ENCODE results near the gene GLB1L3. TPM values are rescaled to one million over a fixed set of nuclear protein-coding genes. Genes with fewer than 3 reads are reported as not detected.

The GLB1L3 gene
- total RNA-seq, 1 donor from 2014 or later: 16.5 TPM

GRCh38 chr11:134349802-134350355, 73.7 kb downstream of the GLB1L3 start:
- peaks cover 4% of the 10 kb centered on the region for H3K36me3 Mint-ChIP-seq (ENCODE audit: low read depth, unreplicated experiment)
- H3K27ac Mint-ChIP-seq (ENCODE audit: unreplicated experiment): no peak overlapping the region
- no peaks in the 10 kb centered on the region for H3K9me3 Mint-ChIP-seq (ENCODE audit: unreplicated experiment)
- peaks cover 5% of the 10 kb centered on the region for H3K27me3 Mint-ChIP-seq (ENCODE audit: unreplicated experiment)
- no peak for DNase-seq (ENCODE audit: low spot score)
- H3K4me1 Mint-ChIP-seq (ENCODE audit: unreplicated experiment): peaks cover 3% of the 10 kb centered on the region
- H3K4me3 Mint-ChIP-seq (ENCODE audit: unreplicated experiment): no peak overlapping the region
- no peak for TF ChIP-seq CTCF (IDR thresholded peaks at IDR 0.05; ENCODE audit: unreplicated experiment)

- Mint-ChIP-seq H3K27ac (ENCODE audit: unreplicated experiment) (peak overlapping the region; percentile 1), H3K4me1 (ENCODE audit: unreplicated experiment) (peaks cover 3% of the 10 kb centered on the region), H3K36me3 (ENCODE audit: low read depth, unreplicated experiment) (peaks cover 4% of the 10 kb centered on the region), H3K27me3 (ENCODE audit: unreplicated experiment) (peaks cover 4% of the 10 kb centered on the region), H3K4me3 (ENCODE audit: unreplicated experiment) (no peak overlapping the region), H3K9me3 (ENCODE audit: unreplicated experiment) (no peaks in the 10 kb centered on the region)
- TF ChIP-seq CTCF (IDR thresholded peaks at IDR 0.05; ENCODE audit: unreplicated experiment): no peak
- no peak for DNase-seq (ENCODE audit: low spot score)
Measured at GRCh38 chr11:134350381-134350780, 74.2 kb downstream of the GLB1L3 start.

- no peak overlapping the region for H3K4me3 Mint-ChIP-seq (ENCODE audit: unreplicated experiment)
Measured at GRCh38 chr11:134352111-134352510, 75.9 kb downstream of the GLB1L3 start.

GRCh38 chr11:134355136-134355535, 79.0 kb downstream of the GLB1L3 start:
- H3K27ac Mint-ChIP-seq (ENCODE audit: unreplicated experiment): no peak overlapping the region
- no peaks in the 10 kb centered on the region for H3K9me3 Mint-ChIP-seq (ENCODE audit: unreplicated experiment)
- H3K4me3 Mint-ChIP-seq (ENCODE audit: unreplicated experiment): no peak overlapping the region
- peaks cover 5% of the 10 kb centered on the region for H3K27me3 Mint-ChIP-seq (ENCODE audit: unreplicated experiment)
- peaks cover 4% of the 10 kb centered on the region for H3K4me1 Mint-ChIP-seq (ENCODE audit: unreplicated experiment)
- no peak for DNase-seq (ENCODE audit: low spot score)
- TF ChIP-seq CTCF (IDR thresholded peaks at IDR 0.05; ENCODE audit: unreplicated experiment): no peak
- H3K36me3 Mint-ChIP-seq (ENCODE audit: low read depth, unreplicated experiment): no peaks in the 10 kb centered on the region

More at GRCh38 chr11:134352111-134352510, 75.9 kb downstream of the GLB1L3 start:
- TF ChIP-seq CTCF (IDR thresholded peaks at IDR 0.05; ENCODE audit: unreplicated experiment): no peak
- no peaks in the 10 kb centered on the region for H3K27me3 Mint-ChIP-seq (ENCODE audit: unreplicated experiment)
- H3K27ac Mint-ChIP-seq (ENCODE audit: unreplicated experiment): no peak overlapping the region
- DNase-seq (ENCODE audit: low spot score): no peak
- peaks cover 3% of the 10 kb centered on the region for H3K4me1 Mint-ChIP-seq (ENCODE audit: unreplicated experiment)
- H3K9me3 Mint-ChIP-seq (ENCODE audit: unreplicated experiment): no peaks in the 10 kb centered on the region
- no peaks in the 10 kb centered on the region for H3K36me3 Mint-ChIP-seq (ENCODE audit: low read depth, unreplicated experiment)

- Mint-ChIP-seq H3K4me1 (ENCODE audit: unreplicated experiment) (peaks cover 5% of the 10 kb centered on the region), H3K27me3 (ENCODE audit: unreplicated experiment) (peaks cover 5% of the 10 kb centered on the region), H3K27ac (ENCODE audit: unreplicated experiment) (no peak overlapping the region), H3K9me3 (ENCODE audit: unreplicated experiment) (no peaks in the 10 kb centered on the region), H3K36me3 (ENCODE audit: low read depth, unreplicated experiment) (no peaks in the 10 kb centered on the region), H3K4me3 (ENCODE audit: unreplicated experiment) (no peak overlapping the region)
- no peak for DNase-seq (ENCODE audit: low spot score)
- TF ChIP-seq CTCF (IDR thresholded peaks at IDR 0.05; ENCODE audit: unreplicated experiment): no peak
Measured at GRCh38 chr11:134355656-134356055, 79.5 kb downstream of the GLB1L3 start.

Measured in endothelial cell (in vitro differentiated cells).